HCT116 (cell line): Measurements from ENCODE around the gene PIM3. TPM values are rescaled to one million over a fixed set of nuclear protein-coding genes. Genes with fewer than 3 reads are reported as not detected.

ENCODE experiments used
- ATAC-seq: fragments of 200-7000 bp; cut with Tn5 transposase; 2 replicates; pipeline ENCODE4 v1.9.1; 2020; ENCODE audit warnings: mild to moderate bottlenecking, moderate library complexity
- BruUV-seq: library from RNA; stranded (reverse); fragments of 400-500 nt; replicated peaks from 2 replicates; lab custom pipeline; 2021; lab: Mats Ljungman, UMichigan
- CTCF ChIA-PET: fragments of 300-600 bp; sonication (Branson Sonifier 250); formaldehyde crosslinking; loops from one replicate; lab custom pipeline; 2021; ENCODE audit warnings: antibody characterized with exemption; lab: Charles Lee
- POLR2A ChIA-PET: fragments of 300-600, 350-600 bp; sonication (Branson Sonifier 250); formaldehyde crosslinking; loops from one replicate; lab custom pipeline; 2021; ENCODE audit warnings: antibody characterized with exemption; lab: Charles Lee
- RAD21 ChIA-PET, 2 experiments: fragments of 300-600 bp; sonication (Branson Sonifier 250); formaldehyde crosslinking; loops; one replicate each; lab custom pipeline; 2023; ENCODE audit warnings: low total read pairs in 2 of 2; ENCODE audit not compliant: uncharacterized antibody in 2 of 2, unreplicated experiment in 2 of 2, low non-redundant PET in 1 of 2; lab: Charles Lee
- DNase-seq: peaks from one replicate; pipeline ENCODE4 v3.0.0-alpha.2; 2010; ENCODE audit warnings: low read depth, low spot score
- H2AFZ ChIP-seq: fragments of 200-600 bp; shearing (Covaris generic), sonication (generic); 2 replicates; pipeline ENCODE4 v1.6.1; 2017; ENCODE audit warnings: low read depth, mixed run types, mixed read lengths, antibody characterized with exemption, low read length; ENCODE audit not compliant: poor library complexity, severe bottlenecking
- H3K27ac ChIP-seq: 2 replicates; pipeline ENCODE4 v1.5.1; 2012; ENCODE audit warnings: low read depth, low read length
- H3K27me3 ChIP-seq: fragments of 200-600 bp; sonication (generic); 2 replicates; pipeline ENCODE4 v1.6.1; 2016; ENCODE audit warnings: mixed run types, low read length, mixed read lengths; ENCODE audit not compliant: insufficient read depth
- H3K36me3 ChIP-seq, 2 experiments: fragments of 200-500 bp in 1 of 2; fragments of 200-600 bp in 1 of 2; sonication (Bioruptor generic) in 1 of 2; sonication (generic) in 1 of 2; 2 replicates each; pipeline versions ENCODE4 v1.5.1 to v1.6.1; 2014 to 2016; ENCODE audit warnings: low read length in 2 of 2, inconsistent platforms in 1 of 2, mixed read lengths in 1 of 2, mixed run types in 1 of 2; ENCODE audit not compliant: insufficient read depth in 2 of 2, control insufficient read depth in 1 of 2
- H3K4me1 ChIP-seq, 2 experiments: fragments of 200-600 bp in 1 of 2; sonication (generic) in 1 of 2; 2 replicates each; pipeline versions ENCODE4 v1.5.1 to v1.6.1; 2012 to 2017; ENCODE audit warnings: low read length in 2 of 2, inconsistent platforms in 1 of 2, mild to moderate bottlenecking in 1 of 2, mixed read lengths in 1 of 2, mixed run types in 1 of 2, moderate library complexity in 1 of 2; ENCODE audit not compliant: insufficient read depth in 2 of 2, control insufficient read depth in 1 of 2
- H3K4me2 ChIP-seq: fragments of 200-600 bp; sonication (generic); 2 replicates; pipeline ENCODE4 v1.6.1; 2017; ENCODE audit warnings: mixed run types, low read length, mixed read lengths
- H3K4me3 ChIP-seq, 2 experiments: fragments of 200-600 bp in 1 of 2; sonication (generic) in 1 of 2; replicated peaks in 1 of 2; 2 replicates each; pipeline ENCODE4 v1.5.1; 2011 to 2016; ENCODE audit warnings: low read length in 2 of 2, control low read depth in 1 of 2, low read depth in 1 of 2, mild to moderate bottlenecking in 1 of 2, mixed read lengths in 1 of 2, mixed run types in 1 of 2
- H3K79me2 ChIP-seq: fragments of 200-600 bp; sonication (generic); 2 replicates; pipeline ENCODE4 v1.6.1; 2017; ENCODE audit warnings: mild to moderate bottlenecking, mixed run types, low read length, moderate library complexity, mixed read lengths; ENCODE audit not compliant: insufficient read depth
- H3K9ac ChIP-seq: fragments of 200-600 bp; sonication (generic); 2 replicates; pipeline ENCODE4 v1.6.1; 2016; ENCODE audit warnings: low read length, mixed read lengths
- H3K9me2 ChIP-seq: fragments of 200-600 bp; sonication (generic), shearing (Covaris generic); 2 replicates; pipeline ENCODE4 v1.6.1; 2017; ENCODE audit warnings: mixed run types, mild to moderate bottlenecking, moderate library complexity; ENCODE audit not compliant: insufficient read depth
- H3K9me3 ChIP-seq, 2 experiments: fragments of 200-500 bp in 1 of 2; fragments of 200-600 bp in 1 of 2; sonication (Bioruptor generic) in 1 of 2; sonication (generic) in 1 of 2; 2 replicates each; pipeline ENCODE4 v1.6.1; 2014 to 2017; ENCODE audit warnings: low read length in 2 of 2, mixed read lengths in 2 of 2, inconsistent platforms in 1 of 2, low read depth in 1 of 2, mild to moderate bottlenecking in 1 of 2, mixed run types in 1 of 2, moderate library complexity in 1 of 2; ENCODE audit not compliant: control insufficient read depth in 1 of 2, insufficient read depth in 1 of 2
- H4K20me1 ChIP-seq: fragments of 200-600 bp; sonication (generic), shearing (Covaris generic); 2 replicates; pipeline ENCODE4 v1.6.1; 2017; ENCODE audit warnings: mixed run types, mild to moderate bottlenecking, moderate library complexity; ENCODE audit not compliant: insufficient read depth
- FOSL1 ChIP-seq: IDR thresholded peaks from 2 replicates; pipeline ENCODE4 v1.6.1; 2012; ENCODE audit warnings: low read depth
- JUND ChIP-seq: IDR thresholded peaks from 2 replicates; pipeline ENCODE4 v1.6.1; 2012
- TCF7L2 ChIP-seq: IDR thresholded peaks from 2 replicates; pipeline ENCODE4 v1.7.0; 2011; ENCODE audit warnings: borderline replicate concordance, inconsistent platforms; ENCODE audit not compliant: insufficient read depth, insufficient read length; ENCODE audit errors: extremely low read depth
- intact Hi-C: fragments of 100-400 bp; cut with micrococcal nuclease; formaldehyde crosslinking; loops from 2 replicates; pipeline ENCODE4 v1.10.0; 2022
- total RNA-seq: library from RNA; stranded (reverse); gene quantifications from one replicate; pipeline ENCODE4 v1.2.1, GENCODE V29; 2021; ENCODE audit not compliant: unreplicated experiment
- TF ChIP-seq, protein P1 (sequence below), 3 experiments: fragments of 200-600 bp in 1 of 3; sonication (generic) in 1 of 3; IDR thresholded peaks in 2 of 3; conservative IDR thresholded peaks in 1 of 3; 2 replicates each; pipeline ENCODE4 v1.5.1; 2012 to 2017; ENCODE audit warnings: low read depth in 2 of 3, low read length in 2 of 3, antibody characterized with exemption in 1 of 3, borderline replicate concordance in 1 of 3, control low read depth in 1 of 3, mild to moderate bottlenecking in 1 of 3, mixed read lengths in 1 of 3, mixed run types in 1 of 3, moderate library complexity in 1 of 3; ENCODE audit not compliant: insufficient read depth in 1 of 3

PIM3 gene
- total RNA-seq, 1 experiment from 2014 or later: 116 TPM

DNA sequence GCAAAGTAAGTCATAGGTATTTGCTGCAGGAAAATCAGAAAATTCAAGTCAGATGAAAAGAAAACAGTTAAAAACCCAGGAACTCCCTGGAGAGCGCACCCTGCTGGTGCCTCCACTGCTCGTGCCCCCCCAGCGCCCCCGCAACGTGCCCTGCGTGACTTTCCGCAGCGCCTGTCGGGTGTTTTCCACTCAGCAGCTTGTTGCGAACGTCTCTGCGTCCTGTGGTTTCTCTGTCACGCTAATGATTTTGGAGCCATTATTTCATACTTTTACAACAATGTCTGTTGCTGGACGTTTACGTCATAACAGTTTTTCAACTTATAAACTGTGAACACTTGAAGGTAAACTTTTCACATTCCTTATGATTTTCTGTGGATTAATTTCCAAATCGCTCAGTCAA lies 37.1 kb upstream of the PIM3 start:
- Histone ChIP-seq H3K4me3 (no peak overlapping the region), H3K4me1 (peaks cover 3 to 9% of the 10 kb centered on the region in 2 experiments; a peak in 3 of 4 replicates), H3K27me3 (no peaks in the 10 kb centered on the region), H3K36me3 (peaks cover 0 to 8% of the 10 kb centered on the region in 2 experiments; a peak in 1 of 4 replicates), H4K20me1 (no peaks in the 10 kb centered on the region), H3K79me2 (no peaks in the 10 kb centered on the region), H3K4me2 (no peak overlapping the region), H3K9me3 (no peaks in the 10 kb centered on the region), H3K9ac (no peak overlapping the region), H2AFZ (no peak overlapping the region), H3K9me2 (no peaks in the 10 kb centered on the region), H3K27ac (no peak overlapping the region)
- TF ChIP-seq, protein P1, sequence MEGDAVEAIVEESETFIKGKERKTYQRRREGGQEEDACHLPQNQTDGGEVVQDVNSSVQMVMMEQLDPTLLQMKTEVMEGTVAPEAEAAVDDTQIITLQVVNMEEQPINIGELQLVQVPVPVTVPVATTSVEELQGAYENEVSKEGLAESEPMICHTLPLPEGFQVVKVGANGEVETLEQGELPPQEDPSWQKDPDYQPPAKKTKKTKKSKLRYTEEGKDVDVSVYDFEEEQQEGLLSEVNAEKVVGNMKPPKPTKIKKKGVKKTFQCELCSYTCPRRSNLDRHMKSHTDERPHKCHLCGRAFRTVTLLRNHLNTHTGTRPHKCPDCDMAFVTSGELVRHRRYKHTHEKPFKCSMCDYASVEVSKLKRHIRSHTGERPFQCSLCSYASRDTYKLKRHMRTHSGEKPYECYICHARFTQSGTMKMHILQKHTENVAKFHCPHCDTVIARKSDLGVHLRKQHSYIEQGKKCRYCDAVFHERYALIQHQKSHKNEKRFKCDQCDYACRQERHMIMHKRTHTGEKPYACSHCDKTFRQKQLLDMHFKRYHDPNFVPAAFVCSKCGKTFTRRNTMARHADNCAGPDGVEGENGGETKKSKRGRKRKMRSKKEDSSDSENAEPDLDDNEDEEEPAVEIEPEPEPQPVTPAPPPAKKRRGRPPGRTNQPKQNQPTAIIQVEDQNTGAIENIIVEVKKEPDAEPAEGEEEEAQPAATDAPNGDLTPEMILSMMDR (IDR thresholded peaks at IDR 0.05 in 2 of 3, conservative IDR thresholded peaks at IDR 0.05 in 1 of 3; ENCODE audit: borderline replicate concordance in 1 of 3, insufficient read depth in 1 of 3, low read depth in 2 of 3, low read length in 2 of 3): peak in 2 of 3 experiments; percentile 28 to 43; a peak in 4 of 6 replicates
- no peak for TF ChIP-seq TCF7L2
- POLR2A ChIA-PET: no interaction called here
- ATAC-seq: no peak
- intact Hi-C loops: no loop called here
- RAD21 ChIA-PET: no interaction called here
- CTCF ChIA-PET: no interaction called here
- BruUV-seq: no TSS peak
- no peak for DNase-seq

DNA sequence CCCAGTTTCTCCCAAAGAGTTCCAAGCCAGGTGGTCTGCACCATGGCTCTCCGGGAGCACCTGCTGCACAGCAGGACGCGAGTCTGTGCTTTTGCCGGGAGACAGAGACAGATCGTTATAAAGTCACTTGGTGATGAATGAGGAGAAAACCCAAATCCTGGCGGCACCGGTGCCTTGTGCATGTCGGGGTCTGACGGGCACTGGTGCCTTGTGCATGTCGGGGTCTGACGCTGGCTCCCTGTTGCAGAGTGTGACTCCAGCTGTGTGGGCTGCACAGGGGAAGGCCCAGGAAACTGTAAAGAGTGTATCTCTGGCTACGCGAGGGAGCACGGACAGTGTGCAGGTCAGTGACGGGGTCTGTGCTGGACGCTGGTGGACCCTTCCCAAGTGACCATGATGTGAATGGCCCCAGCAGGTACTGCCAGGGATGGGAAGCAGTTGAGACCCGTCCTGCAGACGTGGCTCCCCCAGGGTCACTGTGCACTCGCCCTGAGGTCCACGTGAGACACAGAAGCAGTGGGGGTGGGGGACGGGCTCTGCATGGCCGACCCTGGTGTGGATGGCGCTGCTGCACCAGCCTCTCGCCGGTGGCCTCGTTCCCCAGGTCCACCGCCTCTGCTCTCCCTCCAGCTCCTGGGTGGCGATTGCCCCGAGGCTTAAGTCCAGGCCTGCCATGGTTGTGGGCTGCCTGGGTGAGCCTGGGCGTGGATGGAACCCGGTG lies 36.3 kb upstream of the PIM3 start:
- Histone ChIP-seq H3K9me3 (no peaks in the 10 kb centered on the region), H3K27ac (no peak overlapping the region), H3K4me2 (no peak overlapping the region), H3K79me2 (no peaks in the 10 kb centered on the region), H3K9me2 (no peaks in the 10 kb centered on the region), H4K20me1 (no peaks in the 10 kb centered on the region), H2AFZ (no peak overlapping the region), H3K36me3 (peaks cover 0 to 8% of the 10 kb centered on the region in 2 experiments; a peak in 1 of 4 replicates), H3K4me3 (no peak overlapping the region), H3K9ac (no peak overlapping the region), H3K27me3 (no peaks in the 10 kb centered on the region), H3K4me1 (peaks cover under 1 to 4% of the 10 kb centered on the region in 2 experiments; a peak in 3 of 4 replicates)
- no peak for TF ChIP-seq JUND
- no peak for TF ChIP-seq FOSL1
- no peak for DNase-seq
- CTCF ChIA-PET: no interaction called here
- no TSS peak for BruUV-seq
- POLR2A ChIA-PET: no interaction called here
- RAD21 ChIA-PET: no interaction called here
- intact Hi-C loops: no loop called here
- no peak for ATAC-seq
